Lower lobe of right lung (tissue), 2 donors: Measurements from ENCODE around the gene CXADR. TPM values are rescaled to one million over a fixed set of nuclear protein-coding genes. Genes with fewer than 3 reads are reported as not detected.

ENCODE experiments used
- ATAC-seq, 2 donors: fragments of 200-7000 bp; cut with Tn5 transposase; one replicate each; pipeline ENCODE4 v1.9.1; 2020 to 2022; ENCODE audit warnings: mild to moderate bottlenecking in 2 of 2, moderate library complexity in 2 of 2
- DNase-seq: peaks from one replicate; pipeline ENCODE4 v3.0.0-alpha.2; 2020
- H3K27ac ChIP-seq: fragments of 200-600 bp; one replicate; pipeline ENCODE4 v1.8.0; 2022
- H3K27me3 ChIP-seq: fragments of 200-600 bp; one replicate; pipeline ENCODE4 v1.8.0; 2022; ENCODE audit warnings: low read depth
- H3K36me3 ChIP-seq: fragments of 200-600 bp; one replicate; pipeline ENCODE4 v1.8.0; 2022; ENCODE audit warnings: mild to moderate bottlenecking
- H3K4me1 ChIP-seq: fragments of 200-600 bp; one replicate; pipeline ENCODE4 v1.8.0; 2022
- H3K4me3 ChIP-seq: fragments of 200-600 bp; one replicate; pipeline ENCODE4 v1.8.0; 2022; ENCODE audit warnings: mild to moderate bottlenecking
- H3K9me3 ChIP-seq: fragments of 200-600 bp; one replicate; pipeline ENCODE4 v1.8.0; 2022
- CTCF ChIP-seq: fragments of 200-600 bp; IDR thresholded peaks from one replicate; pipeline ENCODE4 v1.8.0; 2022; ENCODE audit warnings: antibody characterized with exemption, mild to moderate bottlenecking
- intact Hi-C: fragments of 100-400 bp; cut with DNase I; formaldehyde crosslinking; loops from one replicate; pipeline ENCODE4 v1.11.0; 2022
- total RNA-seq: library from RNA; stranded (reverse); fragmentation: NEBNext Ultra II Directional; extraction: Animal tissue kit (Norgen Biotek cat#: 25700); gene quantifications from one replicate; pipeline ENCODE4 v1.2.1, GENCODE V29; 2021
- donor health status: DM: no; HTN: yes; CAD: no; lungs with severe emphysema.

CXADR gene
- total RNA-seq, 1 donor from 2014 or later: 26.6 TPM

DNA sequence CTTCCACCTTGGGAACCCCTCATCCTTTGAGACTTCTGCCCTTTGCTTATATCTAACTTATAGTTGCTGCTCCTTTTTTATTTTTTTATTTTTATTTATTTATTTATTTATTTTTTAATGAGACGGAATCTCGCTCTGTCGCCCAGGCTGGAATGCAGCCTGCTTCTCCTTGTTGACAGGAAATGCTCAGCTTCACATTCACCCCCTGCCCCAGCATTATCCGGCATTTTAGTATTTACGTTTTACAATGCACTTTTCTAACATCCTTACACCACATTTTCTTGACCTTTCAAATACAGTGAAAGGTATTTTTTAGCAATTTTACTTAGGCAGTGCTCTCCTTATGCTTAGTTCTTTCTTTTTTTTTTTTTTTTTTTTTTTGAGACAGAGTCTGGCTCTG lies 14.9 kb downstream of the CXADR start:
- no peak for ATAC-seq
- intact Hi-C loops: no loop called here
- DNase-seq: no peak
- H3K27me3 ChIP-seq: no peaks in the 10 kb centered on the region
- no peaks in the 10 kb centered on the region for H3K9me3 ChIP-seq
- peaks cover 10% of the 10 kb centered on the region for H3K4me1 ChIP-seq
- no peaks in the 10 kb centered on the region for H3K36me3 ChIP-seq
- TF ChIP-seq CTCF: no peak
- no peak overlapping the region for H3K27ac ChIP-seq
- no peak overlapping the region for H3K4me3 ChIP-seq

- ATAC-seq (no peak), DNase-seq (no peak)
- H3K27me3 ChIP-seq: no peaks in the 10 kb centered on the region
- H3K27ac ChIP-seq: no peak overlapping the region
- intact Hi-C loops: no loop called here
- no peak overlapping the region for H3K4me3 ChIP-seq
- H3K9me3 ChIP-seq: no peaks in the 10 kb centered on the region
- H3K36me3 ChIP-seq: no peaks in the 10 kb centered on the region
- no peak for TF ChIP-seq CTCF
- H3K4me1 ChIP-seq: peaks cover 10% of the 10 kb centered on the region
Observed at GRCh38 chr21:17529648-17530047, 16.8 kb downstream of the CXADR start.

GRCh38 chr21:17532292-17532691 lies 19.4 kb downstream of the CXADR start:
- H3K27ac ChIP-seq: no peak overlapping the region
- H3K4me1 ChIP-seq: peaks cover 22% of the 10 kb centered on the region
- H3K36me3 ChIP-seq: no peaks in the 10 kb centered on the region
- no peak overlapping the region for H3K4me3 ChIP-seq
- DNase-seq: no peak
- no peak for TF ChIP-seq CTCF
- H3K27me3 ChIP-seq: no peaks in the 10 kb centered on the region
- no peaks in the 10 kb centered on the region for H3K9me3 ChIP-seq
- intact Hi-C loops: no loop called here
- ATAC-seq: no peak

GRCh38 chr21:17536381-17536780 lies 23.5 kb downstream of the CXADR start:
- Histone ChIP-seq H3K27me3 (no peaks in the 10 kb centered on the region), H3K4me3 (no peak overlapping the region), H3K27ac (no peak overlapping the region), H3K9me3 (no peaks in the 10 kb centered on the region), H3K4me1 (peaks cover 24% of the 10 kb centered on the region), H3K36me3 (no peaks in the 10 kb centered on the region)
- intact Hi-C loops: no loop called here
- ATAC-seq (peak; percentile 44 to 51), DNase-seq (no peak)
- no peak for TF ChIP-seq CTCF

DNA sequence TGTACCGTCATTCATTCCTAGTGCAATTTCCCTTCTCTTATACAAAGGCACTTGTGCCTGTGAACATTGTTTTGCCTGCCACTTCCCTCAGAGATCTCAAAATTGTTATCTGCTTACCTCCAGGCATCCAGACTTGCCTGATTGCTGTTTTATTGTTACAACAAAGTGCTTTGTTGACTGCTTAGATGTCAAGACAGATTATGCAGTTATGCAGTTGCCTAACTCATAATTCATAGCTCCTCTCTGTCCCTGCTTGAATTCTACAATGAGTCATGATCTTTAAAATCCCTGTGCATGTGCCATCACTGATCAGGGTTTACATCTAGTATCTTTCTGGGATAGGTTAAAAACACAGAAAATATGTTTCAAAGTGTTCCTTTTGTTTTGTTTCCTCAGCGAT lies 24.5 kb downstream of the CXADR start:
- DNase-seq: no peak
- H3K27me3 ChIP-seq: no peaks in the 10 kb centered on the region
- peaks cover 29% of the 10 kb centered on the region for H3K4me1 ChIP-seq
- ATAC-seq: peak in 1 of 2 donors; percentile 69
- H3K27ac ChIP-seq: no peak overlapping the region
- H3K36me3 ChIP-seq: no peaks in the 10 kb centered on the region
- H3K4me3 ChIP-seq: no peak overlapping the region
- intact Hi-C loops: no loop called here
- no peak for TF ChIP-seq CTCF
- H3K9me3 ChIP-seq: no peaks in the 10 kb centered on the region

GRCh38 chr21:17538576-17538975 lies 25.7 kb downstream of the CXADR start:
- ATAC-seq: no peak
- TF ChIP-seq CTCF: no peak
- H3K9me3 ChIP-seq: no peaks in the 10 kb centered on the region
- no peaks in the 10 kb centered on the region for H3K36me3 ChIP-seq
- intact Hi-C loops: no loop called here
- DNase-seq: no peak
- H3K27ac ChIP-seq: no peak overlapping the region
- no peak overlapping the region for H3K4me3 ChIP-seq
- peaks cover 33% of the 10 kb centered on the region for H3K4me1 ChIP-seq
- H3K27me3 ChIP-seq: no peaks in the 10 kb centered on the region
